HG02938 (cell line): Measurements from ENCODE around the gene EPG5.

Experiments
- ATAC-seq: cut with Tn5 transposase; IDR thresholded peaks from one replicate; pipeline ENCODE4 v1.9.1; 2021; ENCODE audit warnings: mild to moderate bottlenecking, moderate library complexity; ENCODE audit not compliant: unreplicated experiment

EPG5 gene

GRCh38 chr18:45926691-45927090 is 40.4 kb downstream of the EPG5 start:
- ATAC-seq, result no peak

GRCh38 chr18:45926085-45926484 is 41.0 kb downstream of the EPG5 start:
- ATAC-seq, result no peak

DNA sequence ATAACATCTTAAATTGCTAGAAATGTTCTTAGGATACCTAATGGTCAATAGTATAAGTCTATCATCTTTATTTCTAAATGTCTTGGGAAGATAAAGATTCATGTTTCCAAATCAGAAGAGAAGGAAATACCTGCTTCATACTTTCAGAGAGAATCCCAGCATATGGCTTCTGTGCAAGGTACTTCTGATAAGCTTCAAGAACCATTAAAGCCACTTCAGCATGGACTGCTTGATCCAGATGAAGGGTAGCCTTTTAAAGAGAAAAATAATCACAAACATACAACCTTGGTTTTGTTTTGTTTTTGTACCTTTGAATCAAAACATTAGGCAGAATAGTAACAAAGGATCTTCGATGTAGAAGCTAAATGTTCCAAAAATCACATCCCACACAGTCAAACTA is 44.0 kb downstream of the EPG5 start:
- no peak for ATAC-seq

GRCh38 chr18:45920367-45920766 is 46.8 kb downstream of the EPG5 start:
- ATAC-seq, result no peak

DNA sequence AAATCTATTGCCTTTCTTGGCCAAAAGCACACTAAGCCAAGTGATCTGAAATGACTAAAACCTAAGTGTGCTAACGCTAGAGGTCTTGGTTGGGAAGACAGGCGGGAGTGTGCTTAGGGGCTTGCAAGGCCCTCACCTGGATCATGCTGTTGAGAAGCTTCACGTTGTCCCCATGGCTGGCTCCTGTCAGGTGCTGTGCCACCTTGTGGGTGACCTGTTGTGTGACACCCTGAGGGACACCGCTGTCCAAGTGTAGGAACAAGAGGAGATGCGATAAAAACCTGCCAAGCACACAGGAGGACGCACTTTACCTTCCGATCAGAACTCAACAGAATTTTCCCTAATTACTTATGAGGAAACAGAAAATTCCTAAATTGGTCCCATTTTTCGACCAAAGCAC is 50.8 kb downstream of the EPG5 start:
- ATAC-seq, result no peak

- no peak for ATAC-seq
Measured at GRCh38 chr18:45913276-45913675, 53.9 kb downstream of the EPG5 start.

DNA sequence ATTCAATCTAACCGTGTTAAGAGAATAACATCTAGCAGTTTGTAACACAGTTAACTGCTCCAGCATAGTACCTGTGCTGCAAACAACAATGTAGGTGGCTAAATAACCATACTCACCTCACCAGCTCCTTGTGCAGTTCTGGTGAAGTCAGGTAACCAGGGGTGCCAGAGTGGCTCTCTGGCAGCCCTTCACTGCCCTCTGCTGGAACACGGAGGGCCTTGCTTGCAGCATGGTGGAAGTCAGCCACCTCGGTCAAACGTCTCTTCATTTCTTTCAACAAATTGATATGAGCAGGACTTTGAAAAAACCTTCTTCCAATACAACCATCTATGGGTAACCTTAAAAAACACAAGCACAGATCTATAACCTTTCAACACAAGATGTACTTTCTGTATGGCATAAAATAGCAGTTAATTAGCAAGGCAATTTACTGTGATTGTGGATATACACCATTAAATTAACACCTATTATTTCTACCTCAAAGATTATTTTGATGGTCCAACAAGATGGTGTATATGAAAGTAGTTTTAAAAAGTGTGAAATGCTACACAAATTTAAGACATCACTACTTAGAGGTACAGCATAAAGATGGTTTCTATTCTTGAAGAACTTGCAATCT is 56.6 kb downstream of the EPG5 start:
- ATAC-seq, result peak; percentile 78

DNA sequence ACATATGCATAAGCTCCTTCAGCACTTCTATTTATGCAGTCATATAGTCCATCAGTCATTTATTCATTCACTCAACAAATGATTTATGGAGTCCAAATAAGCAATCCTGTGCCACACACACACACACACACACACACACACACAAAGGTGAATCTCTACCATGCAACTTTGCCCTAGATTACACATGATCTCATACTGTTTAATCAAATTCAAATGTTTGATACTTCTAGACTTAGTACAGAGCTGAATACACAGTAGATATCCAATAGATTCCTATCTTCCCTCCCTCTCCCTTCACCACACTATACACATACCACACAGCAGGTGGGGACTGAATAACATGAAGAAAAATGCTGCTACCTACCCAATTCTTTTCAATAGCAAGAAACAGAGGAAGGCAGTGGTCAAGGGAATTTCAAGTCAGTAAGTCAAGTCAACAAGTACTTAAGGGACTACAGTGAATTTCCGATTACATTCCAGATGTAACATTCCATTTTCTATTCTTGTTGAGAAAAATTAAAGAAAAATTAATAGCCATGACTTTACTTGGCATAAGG is 65.4 kb downstream of the EPG5 start:
- no peak for ATAC-seq

DNA sequence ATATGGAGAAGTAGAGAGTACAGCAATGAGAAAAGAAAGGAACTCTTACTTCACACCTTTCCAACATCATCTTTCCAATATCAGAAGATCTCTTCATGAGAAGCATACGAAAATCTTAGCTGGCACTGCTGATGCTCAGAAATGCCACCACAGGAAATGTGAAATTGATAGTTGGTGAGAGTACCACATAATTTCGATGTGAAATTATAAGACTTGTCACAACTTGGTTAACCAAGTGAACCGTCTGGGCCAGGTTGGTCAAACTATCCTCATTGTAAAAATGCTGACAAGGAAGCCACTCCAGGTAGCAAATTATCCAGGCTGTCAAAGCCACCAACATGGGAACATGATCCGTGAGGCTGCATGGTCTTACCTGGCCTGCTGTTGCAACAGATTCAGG is 66.5 kb downstream of the EPG5 start:
- ATAC-seq, result no peak

GRCh38 chr18:45896991-45897390 is 70.1 kb downstream of the EPG5 start:
- ATAC-seq, result no peak

GRCh38 chr18:45896452-45896851 is 70.7 kb downstream of the EPG5 start:
- ATAC-seq, result no peak

GRCh38 chr18:45895339-45895738 is 71.8 kb downstream of the EPG5 start:
- no peak for ATAC-seq

GRCh38 chr18:45894818-45895217 is 72.3 kb downstream of the EPG5 start:
- no peak for ATAC-seq

GRCh38 chr18:45891806-45892205 is 75.3 kb downstream of the EPG5 start:
- no peak for ATAC-seq

DNA sequence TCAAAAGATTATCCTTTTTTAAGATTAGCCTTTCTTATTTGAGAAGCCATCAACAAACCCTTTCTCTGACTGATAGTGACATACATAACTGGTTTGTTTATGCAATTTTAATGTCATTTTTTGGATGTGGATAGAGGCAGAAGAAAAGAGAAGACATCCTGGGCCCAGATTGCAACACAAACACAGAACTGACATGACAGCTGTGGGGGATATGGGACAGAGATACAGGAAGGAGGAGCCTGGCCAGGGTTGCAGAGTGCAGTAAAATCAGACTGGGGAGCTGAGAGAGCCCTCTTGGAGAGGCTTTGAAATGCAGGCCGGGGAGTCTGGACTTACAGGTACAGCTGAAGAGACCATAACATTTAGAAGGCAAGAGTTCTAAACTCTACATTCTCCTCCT is 76.5 kb downstream of the EPG5 start:
- no peak for ATAC-seq

GRCh38 chr18:45889419-45890064 is 77.6 kb downstream of the EPG5 start:
- no peak for ATAC-seq

- ATAC-seq, result no peak
Measured at GRCh38 chr18:45887585-45887984, 79.5 kb downstream of the EPG5 start.

GRCh38 chr18:45880876-45881558 is 86.1 kb downstream of the EPG5 start:
- ATAC-seq, result no peak

DNA sequence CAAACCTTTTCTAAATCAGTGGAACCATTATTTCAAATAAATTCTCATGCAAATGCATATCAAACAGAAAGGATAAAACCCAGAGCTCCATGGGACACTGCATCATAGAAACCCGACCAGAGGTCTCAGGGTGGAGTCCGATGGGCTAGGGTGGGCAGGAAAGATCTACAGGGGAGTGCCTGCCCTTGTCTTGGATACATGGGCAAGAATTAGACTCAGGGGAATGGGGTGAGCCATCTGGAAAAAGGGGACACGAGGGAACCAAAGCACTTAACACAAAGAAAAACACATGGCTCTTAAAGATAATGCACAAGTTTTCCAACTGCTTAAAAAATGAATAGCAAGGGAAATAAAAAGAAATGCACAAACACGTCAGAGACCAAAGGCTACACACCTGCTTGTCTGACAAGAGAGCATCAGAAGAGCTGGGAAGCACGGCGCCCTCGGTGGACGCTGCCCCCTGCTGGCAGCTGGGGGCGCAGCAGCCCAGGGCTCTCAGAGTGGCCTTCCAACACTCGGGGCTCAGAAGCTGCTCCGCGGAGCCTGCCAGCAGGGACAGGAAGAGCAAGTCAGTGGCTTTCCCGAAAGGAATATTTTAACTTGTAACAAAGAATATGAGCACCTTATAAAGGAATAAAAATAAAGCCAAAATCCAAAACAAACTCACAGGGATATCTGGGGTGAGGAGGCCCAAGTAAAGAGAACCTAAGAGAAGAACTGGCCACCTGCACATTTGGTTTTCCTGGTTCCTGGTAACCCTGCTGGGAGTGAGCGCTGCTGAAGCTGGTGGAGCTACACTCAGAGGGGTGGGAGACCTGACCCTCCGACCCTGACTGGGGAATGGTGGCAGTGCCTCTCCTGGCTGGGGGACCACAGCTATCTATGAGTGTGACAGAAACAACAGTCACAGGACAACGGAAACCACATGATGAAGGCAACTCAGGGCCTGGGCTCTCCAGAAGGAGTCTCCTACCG is 87.2 kb downstream of the EPG5 start:
- peak; percentile 63 for ATAC-seq

GRCh38 chr18:45877403-45877802 is 89.7 kb downstream of the EPG5 start:
- no peak for ATAC-seq

GRCh38 chr18:45876161-45876560 is 91.0 kb downstream of the EPG5 start:
- ATAC-seq, result no peak
